HEK293 (cell line): ENCODE results near the gene ADGB.

Experiments used
- GLI4 ChIP-seq: fragments of 450-650 bp; formaldehyde crosslinking; IDR thresholded peaks from 2 replicates; pipeline ENCODE4 v1.5.1; 2016; ENCODE audit warnings: missing biosample characterization, missing genetic modification characterization
- KLF1 ChIP-seq: fragments of 450-650 bp; formaldehyde crosslinking; IDR thresholded peaks from 2 replicates; pipeline ENCODE4 v1.5.1; 2016; ENCODE audit warnings: missing biosample characterization, missing genetic modification characterization
- SP2 ChIP-seq: fragments of 450-650 bp; formaldehyde crosslinking; IDR thresholded peaks from 2 replicates; pipeline ENCODE4 v1.5.1; 2016; ENCODE audit warnings: missing biosample characterization, missing genetic modification characterization
- ZBTB17 ChIP-seq: fragments of 450-650 bp; formaldehyde crosslinking; IDR thresholded peaks from 2 replicates; pipeline ENCODE4 v1.5.1; 2016; ENCODE audit warnings: missing biosample characterization, missing genetic modification characterization
- ZBTB26 ChIP-seq: fragments of 450-650 bp; formaldehyde crosslinking; optimal IDR thresholded peaks from 2 replicates; pipeline ENCODE3; 2016; ENCODE audit warnings: missing biosample characterization, mild to moderate bottlenecking, missing genetic modification characterization
- ZNF18 ChIP-seq: fragments of 450-650 bp; formaldehyde crosslinking; IDR thresholded peaks from 2 replicates; pipeline ENCODE4 v1.5.1; 2016; ENCODE audit warnings: missing biosample characterization, missing genetic modification characterization
- ZNF211 ChIP-seq: fragments of 450-650 bp; formaldehyde crosslinking; IDR thresholded peaks from 2 replicates; pipeline ENCODE4 v1.5.1; 2016; ENCODE audit warnings: low read depth, missing biosample characterization, missing genetic modification characterization
- ZNF48 ChIP-seq: fragments of 450-650 bp; formaldehyde crosslinking; IDR thresholded peaks from 2 replicates; pipeline ENCODE4 v1.5.1; 2016; ENCODE audit warnings: missing biosample characterization, missing genetic modification characterization
- ZNF558 ChIP-seq: fragments of 450-650 bp; formaldehyde crosslinking; IDR thresholded peaks from 2 replicates; pipeline ENCODE4 v1.5.1; 2016; ENCODE audit warnings: missing biosample characterization, missing genetic modification characterization
- ZNF785 ChIP-seq: fragments of 450-650 bp; formaldehyde crosslinking; IDR thresholded peaks from 2 replicates; pipeline ENCODE4 v1.5.1; 2016; ENCODE audit warnings: missing biosample characterization, missing genetic modification characterization
- ZNF830 ChIP-seq: fragments of 450-650 bp; IDR thresholded peaks from 2 replicates; pipeline ENCODE4 v1.5.0; 2018; ENCODE audit warnings: missing biosample characterization, missing genetic modification characterization, low read depth, mild to moderate bottlenecking, moderate library complexity
- TF ChIP-seq, protein P1 (sequence below): fragments of 450-650 bp; formaldehyde crosslinking; IDR thresholded peaks from 2 replicates; pipeline ENCODE4 v1.5.1; 2016; ENCODE audit warnings: missing biosample characterization, missing genetic modification characterization
- TF ChIP-seq, protein P2 (sequence below): fragments of 450-650 bp; formaldehyde crosslinking; IDR thresholded peaks from 2 replicates; pipeline ENCODE4 v1.5.1; 2016; ENCODE audit warnings: missing biosample characterization, missing genetic modification characterization

- TF ChIP-seq ZNF830 (tag by site-specific recombination) (no peak), ZNF558 (tag by site-specific recombination) (no peak), ZBTB26 (tag by site-specific recombination) (no peak), KLF1 (no peak), ZNF785 (tag by site-specific recombination) (no peak), ZNF18 (no peak), GLI4 (tag by site-specific recombination) (no peak), ZNF211 (tag by site-specific recombination) (no peak), ZNF48 (tag by site-specific recombination) (no peak), ZBTB17 (tag by site-specific recombination) (no peak), SP2 (no peak)
- TF ChIP-seq, protein P1, sequence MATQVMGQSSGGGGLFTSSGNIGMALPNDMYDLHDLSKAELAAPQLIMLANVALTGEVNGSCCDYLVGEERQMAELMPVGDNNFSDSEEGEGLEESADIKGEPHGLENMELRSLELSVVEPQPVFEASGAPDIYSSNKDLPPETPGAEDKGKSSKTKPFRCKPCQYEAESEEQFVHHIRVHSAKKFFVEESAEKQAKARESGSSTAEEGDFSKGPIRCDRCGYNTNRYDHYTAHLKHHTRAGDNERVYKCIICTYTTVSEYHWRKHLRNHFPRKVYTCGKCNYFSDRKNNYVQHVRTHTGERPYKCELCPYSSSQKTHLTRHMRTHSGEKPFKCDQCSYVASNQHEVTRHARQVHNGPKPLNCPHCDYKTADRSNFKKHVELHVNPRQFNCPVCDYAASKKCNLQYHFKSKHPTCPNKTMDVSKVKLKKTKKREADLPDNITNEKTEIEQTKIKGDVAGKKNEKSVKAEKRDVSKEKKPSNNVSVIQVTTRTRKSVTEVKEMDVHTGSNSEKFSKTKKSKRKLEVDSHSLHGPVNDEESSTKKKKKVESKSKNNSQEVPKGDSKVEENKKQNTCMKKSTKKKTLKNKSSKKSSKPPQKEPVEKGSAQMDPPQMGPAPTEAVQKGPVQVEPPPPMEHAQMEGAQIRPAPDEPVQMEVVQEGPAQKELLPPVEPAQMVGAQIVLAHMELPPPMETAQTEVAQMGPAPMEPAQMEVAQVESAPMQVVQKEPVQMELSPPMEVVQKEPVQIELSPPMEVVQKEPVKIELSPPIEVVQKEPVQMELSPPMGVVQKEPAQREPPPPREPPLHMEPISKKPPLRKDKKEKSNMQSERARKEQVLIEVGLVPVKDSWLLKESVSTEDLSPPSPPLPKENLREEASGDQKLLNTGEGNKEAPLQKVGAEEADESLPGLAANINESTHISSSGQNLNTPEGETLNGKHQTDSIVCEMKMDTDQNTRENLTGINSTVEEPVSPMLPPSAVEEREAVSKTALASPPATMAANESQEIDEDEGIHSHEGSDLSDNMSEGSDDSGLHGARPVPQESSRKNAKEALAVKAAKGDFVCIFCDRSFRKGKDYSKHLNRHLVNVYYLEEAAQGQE = no peak
- TF ChIP-seq, protein P2, sequence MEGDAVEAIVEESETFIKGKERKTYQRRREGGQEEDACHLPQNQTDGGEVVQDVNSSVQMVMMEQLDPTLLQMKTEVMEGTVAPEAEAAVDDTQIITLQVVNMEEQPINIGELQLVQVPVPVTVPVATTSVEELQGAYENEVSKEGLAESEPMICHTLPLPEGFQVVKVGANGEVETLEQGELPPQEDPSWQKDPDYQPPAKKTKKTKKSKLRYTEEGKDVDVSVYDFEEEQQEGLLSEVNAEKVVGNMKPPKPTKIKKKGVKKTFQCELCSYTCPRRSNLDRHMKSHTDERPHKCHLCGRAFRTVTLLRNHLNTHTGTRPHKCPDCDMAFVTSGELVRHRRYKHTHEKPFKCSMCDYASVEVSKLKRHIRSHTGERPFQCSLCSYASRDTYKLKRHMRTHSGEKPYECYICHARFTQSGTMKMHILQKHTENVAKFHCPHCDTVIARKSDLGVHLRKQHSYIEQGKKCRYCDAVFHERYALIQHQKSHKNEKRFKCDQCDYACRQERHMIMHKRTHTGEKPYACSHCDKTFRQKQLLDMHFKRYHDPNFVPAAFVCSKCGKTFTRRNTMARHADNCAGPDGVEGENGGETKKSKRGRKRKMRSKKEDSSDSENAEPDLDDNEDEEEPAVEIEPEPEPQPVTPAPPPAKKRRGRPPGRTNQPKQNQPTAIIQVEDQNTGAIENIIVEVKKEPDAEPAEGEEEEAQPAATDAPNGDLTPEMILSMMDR (tag by site-specific recombination) = no peak
Measured at GRCh38 chr6:146862508-146862919, 263.7 kb downstream of the ADGB start.
